SJSA1 (cell line): Measurements from ENCODE around the gene RAD51B. TPM values are rescaled to one million over a fixed set of nuclear protein-coding genes. Genes with fewer than 3 reads are reported as not detected.

Experiments used
- DNase-seq, 2 experiments: peaks; one replicate each; pipeline ENCODE4 v3.0.0-alpha.2; 2015 to 2020; ENCODE audit warnings: low spot score in 2 of 2, low read depth in 1 of 2
- H3K27ac ChIP-seq: fragments of 250-450 bp; sonication (Bioruptor Pico); 2 replicates; pipeline ENCODE4 v1.5.1; 2020; ENCODE audit warnings: mild to moderate bottlenecking, moderate library complexity
- H3K27me3 ChIP-seq: fragments of 250-450 bp; sonication (Bioruptor Pico); replicated peaks from 2 replicates; pipeline ENCODE4 v1.5.1; 2020; ENCODE audit warnings: mild to moderate bottlenecking, moderate library complexity
- H3K36me3 ChIP-seq: fragments of 250-450 bp; sonication (Bioruptor Pico); 2 replicates; pipeline ENCODE4 v1.5.1; 2020; ENCODE audit warnings: mild to moderate bottlenecking
- H3K4me1 ChIP-seq: fragments of 250-450 bp; sonication (Bioruptor Pico); replicated peaks from 2 replicates; pipeline ENCODE4 v1.6.1; 2021; ENCODE audit warnings: mild to moderate bottlenecking
- H3K4me3 ChIP-seq: fragments of 250-450 bp; sonication (Bioruptor Pico); 2 replicates; pipeline ENCODE4 v1.5.1; 2020; ENCODE audit warnings: mild to moderate bottlenecking
- H3K9me3 ChIP-seq: fragments of 250-450 bp; sonication (Bioruptor Pico); replicated peaks from 2 replicates; pipeline ENCODE4 v1.5.1; 2020; ENCODE audit warnings: mild to moderate bottlenecking
- total RNA-seq: library from RNA; depleted of rRNA; stranded (reverse); fragments of >200 nt; shearing (Covaris generic); gene quantifications from 2 replicates; pipeline ENCODE4 v1.2.3, GENCODE V29; 2014

The RAD51B gene
- total RNA-seq, 1 experiment from 2014 or later: 4.7 TPM

GRCh38 chr14:68476212-68477109 lies 656.9 kb downstream of the RAD51B start:
- Histone ChIP-seq H3K27me3 (no peaks in the 10 kb centered on the region), H3K4me1 (peaks cover 13% of the 10 kb centered on the region), H3K36me3 (no peaks in the 10 kb centered on the region), H3K27ac (peak overlapping the region; percentile 19; the same call in 1 of the 2 replicates), H3K4me3 (no peak overlapping the region), H3K9me3 (no peaks in the 10 kb centered on the region)
- DNase-seq: peak in 1 of 2 experiments; percentile 41

- H3K27me3 ChIP-seq: no peaks in the 10 kb centered on the region
- H3K4me3 ChIP-seq: no peak overlapping the region
- H3K27ac ChIP-seq: no peak overlapping the region
- H3K36me3 ChIP-seq: no peaks in the 10 kb centered on the region
- no peaks in the 10 kb centered on the region for H3K9me3 ChIP-seq
- DNase-seq: no peak
- H3K4me1 ChIP-seq: peaks cover 13% of the 10 kb centered on the region
These were observed 657.5 kb downstream of the RAD51B start for GRCh38 chr14:68477110-68477455.

GRCh38 chr14:68477461-68478085 lies 658.0 kb downstream of the RAD51B start:
- no peak overlapping the region for H3K4me3 ChIP-seq
- no peak for DNase-seq
- peaks cover 13% of the 10 kb centered on the region for H3K4me1 ChIP-seq
- no peaks in the 10 kb centered on the region for H3K27me3 ChIP-seq
- H3K36me3 ChIP-seq: no peaks in the 10 kb centered on the region
- H3K9me3 ChIP-seq: no peaks in the 10 kb centered on the region
- no peak overlapping the region for H3K27ac ChIP-seq

GRCh38 chr14:68479247-68479646 lies 659.7 kb downstream of the RAD51B start:
- Histone ChIP-seq H3K27me3 (no peaks in the 10 kb centered on the region), H3K27ac (no peak overlapping the region), H3K36me3 (no peaks in the 10 kb centered on the region), H3K9me3 (no peaks in the 10 kb centered on the region), H3K4me1 (peaks cover 13% of the 10 kb centered on the region), H3K4me3 (no peak overlapping the region)
- no peak for DNase-seq

GRCh38 chr14:68482018-68482417 lies 662.4 kb downstream of the RAD51B start:
- Histone ChIP-seq H3K4me1 (peaks cover under 1% of the 10 kb centered on the region; the same call in 1 of the 2 replicates), H3K27me3 (no peaks in the 10 kb centered on the region), H3K4me3 (no peak overlapping the region), H3K9me3 (no peaks in the 10 kb centered on the region), H3K27ac (no peak overlapping the region), H3K36me3 (no peaks in the 10 kb centered on the region)
- DNase-seq: no peak

GRCh38 chr14:68482772-68483395 lies 663.3 kb downstream of the RAD51B start:
- H3K27me3 ChIP-seq: no peaks in the 10 kb centered on the region
- no peaks in the 10 kb centered on the region for H3K4me1 ChIP-seq
- H3K36me3 ChIP-seq: no peaks in the 10 kb centered on the region
- H3K9me3 ChIP-seq: no peaks in the 10 kb centered on the region
- no peak overlapping the region for H3K4me3 ChIP-seq
- no peak for DNase-seq
- no peak overlapping the region for H3K27ac ChIP-seq

- no peaks in the 10 kb centered on the region for H3K36me3 ChIP-seq
- no peak overlapping the region for H3K4me3 ChIP-seq
- no peaks in the 10 kb centered on the region for H3K9me3 ChIP-seq
- no peaks in the 10 kb centered on the region for H3K27me3 ChIP-seq
- no peak for DNase-seq
- H3K27ac ChIP-seq: no peak overlapping the region
- H3K4me1 ChIP-seq: no peaks in the 10 kb centered on the region
These were observed 666.6 kb downstream of the RAD51B start for GRCh38 chr14:68486033-68486732.

GRCh38 chr14:68486809-68487208 lies 667.2 kb downstream of the RAD51B start:
- no peaks in the 10 kb centered on the region for H3K4me1 ChIP-seq
- no peak overlapping the region for H3K4me3 ChIP-seq
- H3K9me3 ChIP-seq: no peaks in the 10 kb centered on the region
- H3K27ac ChIP-seq: no peak overlapping the region
- no peaks in the 10 kb centered on the region for H3K36me3 ChIP-seq
- H3K27me3 ChIP-seq: no peaks in the 10 kb centered on the region
- no peak for DNase-seq

GRCh38 chr14:68487805-68488590 lies 668.4 kb downstream of the RAD51B start:
- Histone ChIP-seq H3K36me3 (no peaks in the 10 kb centered on the region), H3K9me3 (no peaks in the 10 kb centered on the region), H3K4me1 (no peaks in the 10 kb centered on the region), H3K27me3 (no peaks in the 10 kb centered on the region), H3K27ac (no peak overlapping the region), H3K4me3 (no peak overlapping the region)
- no peak for DNase-seq

GRCh38 chr14:68491793-68492192 lies 672.2 kb downstream of the RAD51B start:
- no peaks in the 10 kb centered on the region for H3K36me3 ChIP-seq
- H3K27ac ChIP-seq: no peak overlapping the region
- H3K27me3 ChIP-seq: no peaks in the 10 kb centered on the region
- no peaks in the 10 kb centered on the region for H3K4me1 ChIP-seq
- no peak for DNase-seq
- no peaks in the 10 kb centered on the region for H3K9me3 ChIP-seq
- H3K4me3 ChIP-seq: no peak overlapping the region

- Histone ChIP-seq H3K27ac (no peak overlapping the region), H3K4me1 (no peaks in the 10 kb centered on the region)
These were observed 673.0 kb downstream of the RAD51B start for GRCh38 chr14:68492381-68493151.

GRCh38 chr14:68493152-68493911 lies 673.8 kb downstream of the RAD51B start:
- Histone ChIP-seq H3K9me3 (no peaks in the 10 kb centered on the region), H3K27me3 (no peaks in the 10 kb centered on the region), H3K36me3 (no peaks in the 10 kb centered on the region), H3K4me3 (no peak overlapping the region), H3K4me1 (no peaks in the 10 kb centered on the region), H3K27ac (no peak overlapping the region)
- no peak for DNase-seq

More at GRCh38 chr14:68492381-68493151, 673.0 kb downstream of the RAD51B start:
- no peaks in the 10 kb centered on the region for H3K27me3 ChIP-seq
- no peak overlapping the region for H3K4me3 ChIP-seq
- H3K9me3 ChIP-seq: no peaks in the 10 kb centered on the region
- no peaks in the 10 kb centered on the region for H3K36me3 ChIP-seq
- no peak for DNase-seq
